ENCODE measurements around the gene HLA-DMA. TPM values are rescaled to one million over a fixed set of nuclear protein-coding genes. Genes with fewer than 3 reads are reported as not detected.

The HLA-DMA gene
- total and polyA plus RNA-seq, 9 of the 15 experiments (the other 6 are each of a cell fraction or from before 2014, with no cell fraction given): 0.13 to 0.83 (median 0.51) TPM

DNA sequence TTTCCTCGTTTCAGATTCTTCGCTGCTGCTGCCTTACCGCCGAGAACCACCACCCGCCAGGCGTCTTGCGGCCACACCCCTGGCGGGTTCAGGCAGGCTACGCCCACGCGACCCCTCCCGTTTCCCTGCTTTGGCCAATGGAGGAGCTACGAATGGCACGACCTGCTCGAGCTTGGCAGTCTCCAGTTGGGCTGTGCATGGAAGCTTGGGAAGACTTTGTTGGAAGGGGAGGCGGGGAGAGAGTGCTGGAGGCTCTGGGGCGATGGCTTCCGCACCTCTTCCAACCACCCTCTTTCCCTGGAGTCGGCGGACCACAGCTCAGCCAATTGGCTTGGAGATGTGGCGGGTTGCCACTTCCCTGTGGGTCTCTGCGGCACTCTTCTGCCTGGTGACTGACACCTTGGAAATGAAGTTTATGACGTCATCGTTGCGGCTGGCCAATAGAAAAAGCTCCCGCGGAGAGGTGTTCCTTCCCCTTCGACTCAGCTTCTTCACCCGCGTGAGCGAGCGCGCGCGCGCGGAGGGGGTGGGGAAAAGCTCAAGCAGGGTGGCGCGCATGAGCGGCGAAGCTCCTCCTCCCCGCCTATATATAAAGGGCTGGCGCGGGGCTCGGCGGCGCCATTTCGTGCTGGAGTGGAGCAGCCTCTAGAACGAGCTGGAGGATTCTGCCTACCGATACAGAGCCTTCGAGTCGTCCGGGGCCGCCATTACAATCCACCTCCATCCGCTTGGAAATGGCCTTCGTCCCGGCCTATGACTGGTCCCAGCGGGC is 18.9 kb upstream of the HLA-DMA start (continued):
- TF ChIP-seq POLR2AphosphoS5 (IDR thresholded peaks at IDR 0.05; ENCODE audit: control insufficient read depth, insufficient read depth, low read depth, low read length) (peak; percentile 99), U2AF2 (optimal IDR thresholded peaks at IDR 0.05; ENCODE audit: low read depth, low read length) (no peak), MYNN (IDR thresholded peaks at IDR 0.05) (peak; percentile 27), MYNN (CRISPR knock-in tag; IDR thresholded peaks at IDR 0.05) (no peak), IFI16 (CRISPR knock-in tag; IDR thresholded peaks at IDR 0.05) (no peak), BCOR (IDR thresholded peaks at IDR 0.05) (no peak), ZNF239 (CRISPR knock-in tag; IDR thresholded peaks at IDR 0.05) (no peak), TCF7 (IDR thresholded peaks at IDR 0.05; ENCODE audit: borderline replicate concordance) (no peak), SREBF1 (IDR thresholded peaks at IDR 0.05; ENCODE audit: borderline replicate concordance, low read depth, low read length) (no peak), ETV5 (CRISPR knock-in tag; IDR thresholded peaks at IDR 0.05; ENCODE audit: low read depth) (0 out of 2 replicates have a peak, but pooled peaks have one; percentile 68), FOSL1 (tag; conservative IDR thresholded peaks at IDR 0.05) (no peak), HDAC1 (IDR thresholded peaks at IDR 0.05) (peak in 1 of 2 experiments; percentile 41; a peak in 1 of 4 replicates), NFATC3 (IDR thresholded peaks at IDR 0.05) (no peak; the same call in 1 of the 2 replicates)
- TF ChIP-seq, protein P1, sequence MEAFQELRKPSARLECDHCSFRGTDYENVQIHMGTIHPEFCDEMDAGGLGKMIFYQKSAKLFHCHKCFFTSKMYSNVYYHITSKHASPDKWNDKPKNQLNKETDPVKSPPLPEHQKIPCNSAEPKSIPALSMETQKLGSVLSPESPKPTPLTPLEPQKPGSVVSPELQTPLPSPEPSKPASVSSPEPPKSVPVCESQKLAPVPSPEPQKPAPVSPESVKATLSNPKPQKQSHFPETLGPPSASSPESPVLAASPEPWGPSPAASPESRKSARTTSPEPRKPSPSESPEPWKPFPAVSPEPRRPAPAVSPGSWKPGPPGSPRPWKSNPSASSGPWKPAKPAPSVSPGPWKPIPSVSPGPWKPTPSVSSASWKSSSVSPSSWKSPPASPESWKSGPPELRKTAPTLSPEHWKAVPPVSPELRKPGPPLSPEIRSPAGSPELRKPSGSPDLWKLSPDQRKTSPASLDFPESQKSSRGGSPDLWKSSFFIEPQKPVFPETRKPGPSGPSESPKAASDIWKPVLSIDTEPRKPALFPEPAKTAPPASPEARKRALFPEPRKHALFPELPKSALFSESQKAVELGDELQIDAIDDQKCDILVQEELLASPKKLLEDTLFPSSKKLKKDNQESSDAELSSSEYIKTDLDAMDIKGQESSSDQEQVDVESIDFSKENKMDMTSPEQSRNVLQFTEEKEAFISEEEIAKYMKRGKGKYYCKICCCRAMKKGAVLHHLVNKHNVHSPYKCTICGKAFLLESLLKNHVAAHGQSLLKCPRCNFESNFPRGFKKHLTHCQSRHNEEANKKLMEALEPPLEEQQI (IDR thresholded peaks at IDR 0.05): no peak
- TF ChIP-seq, protein P2, sequence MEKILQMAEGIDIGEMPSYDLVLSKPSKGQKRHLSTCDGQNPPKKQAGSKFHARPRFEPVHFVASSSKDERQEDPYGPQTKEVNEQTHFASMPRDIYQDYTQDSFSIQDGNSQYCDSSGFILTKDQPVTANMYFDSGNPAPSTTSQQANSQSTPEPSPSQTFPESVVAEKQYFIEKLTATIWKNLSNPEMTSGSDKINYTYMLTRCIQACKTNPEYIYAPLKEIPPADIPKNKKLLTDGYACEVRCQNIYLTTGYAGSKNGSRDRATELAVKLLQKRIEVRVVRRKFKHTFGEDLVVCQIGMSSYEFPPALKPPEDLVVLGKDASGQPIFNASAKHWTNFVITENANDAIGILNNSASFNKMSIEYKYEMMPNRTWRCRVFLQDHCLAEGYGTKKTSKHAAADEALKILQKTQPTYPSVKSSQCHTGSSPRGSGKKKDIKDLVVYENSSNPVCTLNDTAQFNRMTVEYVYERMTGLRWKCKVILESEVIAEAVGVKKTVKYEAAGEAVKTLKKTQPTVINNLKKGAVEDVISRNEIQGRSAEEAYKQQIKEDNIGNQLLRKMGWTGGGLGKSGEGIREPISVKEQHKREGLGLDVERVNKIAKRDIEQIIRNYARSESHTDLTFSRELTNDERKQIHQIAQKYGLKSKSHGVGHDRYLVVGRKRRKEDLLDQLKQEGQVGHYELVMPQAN (IDR thresholded peaks at IDR 0.05; ENCODE audit: borderline replicate concordance): no peak
- TF ChIP-seq, protein P3, sequence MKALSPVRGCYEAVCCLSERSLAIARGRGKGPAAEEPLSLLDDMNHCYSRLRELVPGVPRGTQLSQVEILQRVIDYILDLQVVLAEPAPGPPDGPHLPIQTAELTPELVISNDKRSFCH (CRISPR knock-in tag; IDR thresholded peaks at IDR 0.05): no peak
- TF ChIP-seq, protein P3 (tag; IDR thresholded peaks at IDR 0.05): peak; percentile 74; the same call in 1 of the 2 replicates
- TF ChIP-seq, protein P4, sequence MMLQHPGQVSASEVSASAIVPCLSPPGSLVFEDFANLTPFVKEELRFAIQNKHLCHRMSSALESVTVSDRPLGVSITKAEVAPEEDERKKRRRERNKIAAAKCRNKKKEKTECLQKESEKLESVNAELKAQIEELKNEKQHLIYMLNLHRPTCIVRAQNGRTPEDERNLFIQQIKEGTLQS (IDR thresholded peaks at IDR 0.05): peak; percentile 100
- TF ChIP-seq, protein P4 (CRISPR knock-in tag; conservative IDR thresholded peaks at IDR 0.05): peak; percentile 80
- TF ChIP-seq, protein P5, sequence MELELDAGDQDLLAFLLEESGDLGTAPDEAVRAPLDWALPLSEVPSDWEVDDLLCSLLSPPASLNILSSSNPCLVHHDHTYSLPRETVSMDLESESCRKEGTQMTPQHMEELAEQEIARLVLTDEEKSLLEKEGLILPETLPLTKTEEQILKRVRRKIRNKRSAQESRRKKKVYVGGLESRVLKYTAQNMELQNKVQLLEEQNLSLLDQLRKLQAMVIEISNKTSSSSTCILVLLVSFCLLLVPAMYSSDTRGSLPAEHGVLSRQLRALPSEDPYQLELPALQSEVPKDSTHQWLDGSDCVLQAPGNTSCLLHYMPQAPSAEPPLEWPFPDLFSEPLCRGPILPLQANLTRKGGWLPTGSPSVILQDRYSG (tag; conservative IDR thresholded peaks at IDR 0.05; ENCODE audit: low read depth): peak; percentile 85
- TF ChIP-seq, protein P6, sequence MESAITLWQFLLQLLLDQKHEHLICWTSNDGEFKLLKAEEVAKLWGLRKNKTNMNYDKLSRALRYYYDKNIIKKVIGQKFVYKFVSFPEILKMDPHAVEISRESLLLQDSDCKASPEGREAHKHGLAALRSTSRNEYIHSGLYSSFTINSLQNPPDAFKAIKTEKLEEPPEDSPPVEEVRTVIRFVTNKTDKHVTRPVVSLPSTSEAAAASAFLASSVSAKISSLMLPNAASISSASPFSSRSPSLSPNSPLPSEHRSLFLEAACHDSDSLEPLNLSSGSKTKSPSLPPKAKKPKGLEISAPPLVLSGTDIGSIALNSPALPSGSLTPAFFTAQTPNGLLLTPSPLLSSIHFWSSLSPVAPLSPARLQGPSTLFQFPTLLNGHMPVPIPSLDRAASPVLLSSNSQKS (CRISPR knock-in tag; IDR thresholded peaks at IDR 0.05): no peak

Data from K562 (cell line).